PC-9 (cell line): ENCODE data around the gene SERINC5.

Source experiments
- CTCF ChIP-seq: fragments of 200-600 bp; sonication (generic); conservative IDR thresholded peaks from 2 replicates; pipeline ENCODE4 v1.6.1; 2017; ENCODE audit warnings: mixed run types, antibody characterized with exemption, mild to moderate bottlenecking, moderate library complexity
- EZH2 ChIP-seq: fragments of 200-600 bp; sonication (generic); IDR thresholded peaks from 2 replicates; pipeline ENCODE4 v1.8.0; 2017; ENCODE audit warnings: antibody characterized with exemption, low read depth

- no peak for TF ChIP-seq EZH2
- no peak for TF ChIP-seq CTCF
These were observed 40.3 kb upstream of the SERINC5 start for GRCh38 chr5:80296121-80296520.
